Measurements from ENCODE around the gene FAM120B.

The FAM120B gene

GRCh38 chr6:170281331-170282292, 24.9 kb upstream of the FAM120B start:
- no peaks in the 10 kb centered on the region for H3K79me2 ChIP-seq (ENCODE audit: control insufficient read depth, low read length)
- H3K4me2 ChIP-seq (ENCODE audit: low read length), result no peak overlapping the region
- H3K9me3 ChIP-seq (ENCODE audit: control insufficient read depth, insufficient read depth, low read length), result no peaks in the 10 kb centered on the region
- H3F3A ChIP-seq (ENCODE audit: control insufficient read depth, insufficient read depth), result no peaks in the 10 kb centered on the region
- no peak for TF ChIP-seq CTCF (IDR thresholded peaks at IDR 0.05; ENCODE audit: low read depth, low read length, poor library complexity, severe bottlenecking)
- no peak for TF ChIP-seq EZH2phosphoT487 (IDR thresholded peaks at IDR 0.05; ENCODE audit: borderline replicate concordance, low read length)
- H4K20me1 ChIP-seq (ENCODE audit: control insufficient read depth, insufficient read depth, low read depth, low read length), result no peaks in the 10 kb centered on the region
- H3K27ac ChIP-seq (ENCODE audit: low read depth, low read length), result no peak overlapping the region
- H3K4me3 ChIP-seq (ENCODE audit: low read length), result no peak overlapping the region
- H3K9me2 ChIP-seq (replicated peaks; ENCODE audit: control insufficient read depth, low read length), result no peaks in the 10 kb centered on the region
- H3K4me1 ChIP-seq (ENCODE audit: control insufficient read depth, low read length), result 0 out of 2 replicates have a peak, but pooled peaks cover 3% of the 10 kb centered on the region
- H3K36me3 ChIP-seq (ENCODE audit: control insufficient read depth, low read length), result no peaks in the 10 kb centered on the region
- H3K27me3 ChIP-seq (ENCODE audit: control insufficient read depth, low read length), result no peaks in the 10 kb centered on the region; the same call in 1 of the 2 replicates

- Histone ChIP-seq H3K9me3 (ENCODE audit: control insufficient read depth, insufficient read depth, low read length) (no peaks in the 10 kb centered on the region), H3K9me2 (replicated peaks; ENCODE audit: control insufficient read depth, low read length) (no peaks in the 10 kb centered on the region), H3K79me2 (ENCODE audit: control insufficient read depth, low read length) (no peaks in the 10 kb centered on the region), H3K27ac (ENCODE audit: low read depth, low read length) (no peak overlapping the region), H3K36me3 (ENCODE audit: control insufficient read depth, low read length) (no peaks in the 10 kb centered on the region), H3K27me3 (ENCODE audit: control insufficient read depth, low read length) (peaks cover 6% of the 10 kb centered on the region; the same call in 1 of the 2 replicates), H3K4me1 (ENCODE audit: control insufficient read depth, low read length) (0 out of 2 replicates have a peak, but pooled peaks cover 3% of the 10 kb centered on the region), H3F3A (ENCODE audit: control insufficient read depth, insufficient read depth) (no peaks in the 10 kb centered on the region), H4K20me1 (ENCODE audit: control insufficient read depth, insufficient read depth, low read depth, low read length) (no peaks in the 10 kb centered on the region), H3K4me3 (ENCODE audit: low read length) (no peak overlapping the region), H3K4me2 (ENCODE audit: low read length) (no peak overlapping the region)
- TF ChIP-seq CTCF (IDR thresholded peaks at IDR 0.05; ENCODE audit: low read depth, low read length, poor library complexity, severe bottlenecking), result no peak
- no peak for TF ChIP-seq EZH2phosphoT487 (IDR thresholded peaks at IDR 0.05; ENCODE audit: borderline replicate concordance, low read length)
Observed at GRCh38 chr6:170282512-170283158, 23.9 kb upstream of the FAM120B start.

- Histone ChIP-seq H3K9me3 (ENCODE audit: control insufficient read depth, insufficient read depth, low read length) (no peaks in the 10 kb centered on the region), H3K4me3 (ENCODE audit: low read length) (no peak overlapping the region), H3K27me3 (ENCODE audit: control insufficient read depth, low read length) (peaks cover 14% of the 10 kb centered on the region), H3K27ac (ENCODE audit: low read depth, low read length) (no peak overlapping the region), H3K9me2 (replicated peaks; ENCODE audit: control insufficient read depth, low read length) (no peaks in the 10 kb centered on the region), H3K36me3 (ENCODE audit: control insufficient read depth, low read length) (no peaks in the 10 kb centered on the region), H4K20me1 (ENCODE audit: control insufficient read depth, insufficient read depth, low read depth, low read length) (no peaks in the 10 kb centered on the region), H3K4me2 (ENCODE audit: low read length) (no peak overlapping the region), H3K79me2 (ENCODE audit: control insufficient read depth, low read length) (no peaks in the 10 kb centered on the region), H3F3A (ENCODE audit: control insufficient read depth, insufficient read depth) (no peaks in the 10 kb centered on the region), H3K4me1 (ENCODE audit: control insufficient read depth, low read length) (0 out of 2 replicates have a peak, but pooled peaks cover under 1% of the 10 kb centered on the region)
- no peak for TF ChIP-seq CTCF (IDR thresholded peaks at IDR 0.05; ENCODE audit: low read depth, low read length, poor library complexity, severe bottlenecking)
- no peak for TF ChIP-seq EZH2phosphoT487 (IDR thresholded peaks at IDR 0.05; ENCODE audit: borderline replicate concordance, low read length)
Observed at GRCh38 chr6:170283212-170284081, 23.1 kb upstream of the FAM120B start.
